Calu3 (cell line): ENCODE data around the gene PDGFRB. TPM values are rescaled to one million over a fixed set of nuclear protein-coding genes. Genes with fewer than 3 reads are reported as not detected.
A peak's percentile ranks its signal among the peaks of the same experiment; 100 is the strongest.

Source experiments
- BruUV-seq: library from RNA; stranded (reverse); fragments of 400-500 nt; replicated peaks from 2 replicates; lab custom pipeline; 2021; lab: Mats Ljungman, UMichigan
- CTCF ChIA-PET: fragments of 300-600 bp; sonication (Branson Sonifier 250); formaldehyde crosslinking; loops from one replicate; lab custom pipeline; 2022; ENCODE audit warnings: antibody characterized with exemption; lab: Charles Lee
- DNase-seq: peaks from one replicate; pipeline ENCODE4 v3.0.0; 2022
- H3K27ac Mint-ChIP-seq: one replicate; pipeline ENCODE4 v1.8.0; 2022; ENCODE audit warnings: mixed read lengths; ENCODE audit not compliant: unreplicated experiment
- H3K27me3 Mint-ChIP-seq: one replicate; pipeline ENCODE4 v1.8.0; 2022; ENCODE audit warnings: mixed read lengths; ENCODE audit not compliant: unreplicated experiment
- H3K36me3 Mint-ChIP-seq: one replicate; pipeline ENCODE4 v1.8.0; 2022; ENCODE audit warnings: mild to moderate bottlenecking, moderate library complexity, mixed read lengths; ENCODE audit not compliant: insufficient read depth, unreplicated experiment
- H3K4me1 Mint-ChIP-seq: one replicate; pipeline ENCODE4 v1.8.0; 2022; ENCODE audit warnings: mild to moderate bottlenecking, low read depth, mixed read lengths; ENCODE audit not compliant: unreplicated experiment
- H3K4me3 Mint-ChIP-seq: one replicate; pipeline ENCODE4 v1.8.0; 2022; ENCODE audit warnings: mild to moderate bottlenecking, low read depth, moderate library complexity, mixed read lengths; ENCODE audit not compliant: unreplicated experiment
- H3K9me3 Mint-ChIP-seq: one replicate; pipeline ENCODE4 v1.8.0; 2022; ENCODE audit warnings: low read depth, mixed read lengths; ENCODE audit not compliant: unreplicated experiment
- intact Hi-C: fragments of 100-400 bp; cut with micrococcal nuclease; formaldehyde crosslinking; loops from one replicate; pipeline ENCODE4 v1.10.0; 2022; ENCODE audit not compliant: unreplicated experiment
- total RNA-seq: library from RNA; stranded (reverse); gene quantifications from 2 replicates; pipeline ENCODE4 v1.2.3, GENCODE V29; 2022
- TF ChIP-seq, protein P1 (sequence below): fragments of 200-600 bp; IDR thresholded peaks from one replicate; pipeline ENCODE4 v1.8.0; 2022; ENCODE audit warnings: antibody characterized with exemption; ENCODE audit not compliant: unreplicated experiment

PDGFRB gene
- total RNA-seq, 1 experiment from 2014 or later, result not detected

DNA sequence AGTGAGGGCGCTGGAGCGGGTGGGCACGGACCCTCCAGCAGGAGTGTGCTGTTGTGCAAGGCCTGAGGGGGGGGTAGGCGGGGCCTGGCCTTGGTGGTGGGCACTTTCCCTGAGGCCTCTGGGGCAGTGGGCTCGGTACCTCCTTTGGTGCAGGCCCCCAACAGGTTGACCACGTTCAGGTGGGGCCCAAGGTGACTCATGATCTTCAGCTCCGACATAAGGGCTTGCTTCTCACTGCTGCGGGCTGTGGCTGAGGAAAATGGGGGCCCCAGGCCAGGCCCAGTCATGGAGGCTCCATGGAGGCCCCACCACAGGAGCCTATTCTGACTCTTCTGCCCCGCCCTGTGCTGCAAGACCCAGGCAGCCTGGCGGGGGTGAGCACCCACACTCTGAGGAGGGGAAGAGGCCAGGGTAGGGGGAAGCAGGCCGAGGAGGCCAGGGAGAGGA is 31.5 kb downstream of the PDGFRB start:
- TF ChIP-seq, protein P1, sequence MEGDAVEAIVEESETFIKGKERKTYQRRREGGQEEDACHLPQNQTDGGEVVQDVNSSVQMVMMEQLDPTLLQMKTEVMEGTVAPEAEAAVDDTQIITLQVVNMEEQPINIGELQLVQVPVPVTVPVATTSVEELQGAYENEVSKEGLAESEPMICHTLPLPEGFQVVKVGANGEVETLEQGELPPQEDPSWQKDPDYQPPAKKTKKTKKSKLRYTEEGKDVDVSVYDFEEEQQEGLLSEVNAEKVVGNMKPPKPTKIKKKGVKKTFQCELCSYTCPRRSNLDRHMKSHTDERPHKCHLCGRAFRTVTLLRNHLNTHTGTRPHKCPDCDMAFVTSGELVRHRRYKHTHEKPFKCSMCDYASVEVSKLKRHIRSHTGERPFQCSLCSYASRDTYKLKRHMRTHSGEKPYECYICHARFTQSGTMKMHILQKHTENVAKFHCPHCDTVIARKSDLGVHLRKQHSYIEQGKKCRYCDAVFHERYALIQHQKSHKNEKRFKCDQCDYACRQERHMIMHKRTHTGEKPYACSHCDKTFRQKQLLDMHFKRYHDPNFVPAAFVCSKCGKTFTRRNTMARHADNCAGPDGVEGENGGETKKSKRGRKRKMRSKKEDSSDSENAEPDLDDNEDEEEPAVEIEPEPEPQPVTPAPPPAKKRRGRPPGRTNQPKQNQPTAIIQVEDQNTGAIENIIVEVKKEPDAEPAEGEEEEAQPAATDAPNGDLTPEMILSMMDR, result no peak
- intact Hi-C loops, result no loop called here
- Mint-ChIP-seq H3K27me3 (peaks cover 27% of the 10 kb centered on the region), H3K36me3 (no peaks in the 10 kb centered on the region), H3K9me3 (no peaks in the 10 kb centered on the region), H3K4me3 (no peak overlapping the region), H3K27ac (no peak overlapping the region), H3K4me1 (peaks cover 9% of the 10 kb centered on the region)
- no peak for DNase-seq
- CTCF ChIA-PET, result interaction anchor here (0.6 kb wide), 1 partner anchor 392 kb away, joined by 3 read pairs; no protein-coding TSS in a partner anchor
- BruUV-seq, result no TSS peak

DNA sequence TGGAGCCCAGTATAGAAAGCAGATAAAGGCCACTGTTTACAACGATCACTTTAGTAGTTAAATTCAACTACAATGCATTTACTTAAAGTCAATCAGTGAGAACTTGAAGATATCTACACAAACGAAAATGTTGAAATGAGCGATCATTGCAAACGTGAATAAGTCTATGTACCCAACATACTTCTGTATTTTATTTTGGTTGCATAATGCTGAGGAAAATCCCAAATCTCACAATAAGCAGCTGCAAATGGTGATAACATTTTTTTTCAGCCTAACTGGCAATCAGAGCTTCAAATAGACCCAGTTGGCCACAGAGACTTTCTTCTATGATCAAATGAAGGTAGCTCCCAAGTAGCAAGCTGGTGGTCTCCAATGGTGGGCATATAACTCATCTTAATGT is 32.1 kb downstream of the PDGFRB start:
- H3K4me3 Mint-ChIP-seq, result no peak overlapping the region
- H3K4me1 Mint-ChIP-seq, result peaks cover 9% of the 10 kb centered on the region
- H3K9me3 Mint-ChIP-seq, result no peaks in the 10 kb centered on the region
- H3K27me3 Mint-ChIP-seq, result peaks cover 32% of the 10 kb centered on the region
- CTCF ChIA-PET, result interaction anchor here (0.6 kb wide), 1 partner anchor 392 kb away, joined by 3 read pairs; no protein-coding TSS in a partner anchor
- intact Hi-C loops, result no loop called here
- no peaks in the 10 kb centered on the region for H3K36me3 Mint-ChIP-seq
- DNase-seq, result no peak
- no peak overlapping the region for H3K27ac Mint-ChIP-seq
- TF ChIP-seq, protein P1, result no peak
- no TSS peak for BruUV-seq

DNA sequence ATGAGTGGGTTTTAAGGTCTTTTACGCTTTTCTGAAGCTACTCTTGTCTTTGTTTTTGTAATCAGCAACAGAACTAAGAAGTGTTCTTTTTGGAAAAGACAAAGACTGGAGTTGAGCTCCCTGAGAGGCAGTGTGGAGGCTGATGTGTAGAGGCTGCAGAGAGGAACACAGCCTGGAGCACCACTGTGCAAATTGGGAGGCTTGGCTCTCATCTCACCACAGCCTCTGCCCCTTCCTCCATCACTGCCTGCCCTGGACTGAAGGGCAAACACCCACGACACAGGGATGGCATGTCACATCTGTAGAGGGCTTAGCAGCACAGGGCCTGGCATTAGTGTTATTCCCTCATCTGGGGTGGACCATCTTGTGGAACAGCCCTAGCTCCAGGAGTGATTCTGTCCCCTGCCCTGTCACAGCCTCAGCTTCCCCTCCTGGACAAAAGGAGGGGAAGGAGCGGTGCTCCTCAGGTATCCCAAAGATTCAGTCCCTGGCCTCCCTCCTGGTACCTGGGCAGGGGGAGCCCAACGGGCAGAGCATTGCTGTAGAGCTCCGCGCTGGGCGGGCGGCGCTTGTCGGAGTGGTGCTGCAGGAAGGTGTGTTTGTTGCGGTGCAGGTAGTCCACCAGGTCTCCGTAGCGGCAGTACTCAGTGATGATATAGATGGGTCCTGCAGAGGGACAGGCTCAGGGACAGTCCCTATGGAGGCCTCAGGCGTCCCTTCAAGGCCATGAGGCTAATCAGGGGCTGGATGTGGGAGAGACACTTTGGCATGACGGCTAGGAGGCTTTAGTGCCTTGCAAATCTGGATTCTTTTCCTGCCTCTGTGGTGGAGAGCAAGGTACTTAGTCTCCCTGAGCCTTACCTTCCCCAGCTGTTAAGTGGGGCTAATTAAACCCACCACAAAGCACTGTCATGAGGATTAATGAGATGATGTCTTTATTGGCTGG is 32.8 kb downstream of the PDGFRB start:
- H3K27me3 Mint-ChIP-seq, result peaks cover 32% of the 10 kb centered on the region
- DNase-seq, result no peak
- TF ChIP-seq, protein P1, result no peak
- intact Hi-C loops, result no loop called here
- no peaks in the 10 kb centered on the region for H3K36me3 Mint-ChIP-seq
- no peak overlapping the region for H3K4me3 Mint-ChIP-seq
- BruUV-seq, result no TSS peak
- CTCF ChIA-PET, result no interaction called here
- H3K9me3 Mint-ChIP-seq, result no peaks in the 10 kb centered on the region
- no peak overlapping the region for H3K27ac Mint-ChIP-seq
- H3K4me1 Mint-ChIP-seq, result peaks cover 9% of the 10 kb centered on the region

DNA sequence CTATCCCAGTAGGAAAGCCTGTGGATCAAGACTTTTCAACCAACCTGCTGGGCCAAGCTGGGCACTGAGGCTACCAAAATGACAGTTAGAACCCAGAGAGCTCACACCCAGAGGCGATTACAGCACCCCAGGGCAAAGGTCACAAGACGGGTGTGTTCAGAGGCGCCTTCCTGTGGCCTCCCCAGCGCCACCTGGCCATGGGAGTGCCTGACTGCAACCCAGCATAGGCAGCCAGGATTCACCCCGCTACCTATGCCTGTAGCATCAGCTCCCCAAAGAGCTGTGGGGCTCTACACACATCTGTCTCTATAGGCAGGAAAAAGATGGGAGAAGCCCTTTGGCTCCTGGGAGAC is 33.5 kb downstream of the PDGFRB start:
- CTCF ChIA-PET, result interaction anchor here (2.0 kb wide), 1 partner anchor 13 kb away, joined by 4 read pairs; no protein-coding TSS in a partner anchor
- intact Hi-C loops, result no loop called here
- DNase-seq, result peak; percentile 62
- Mint-ChIP-seq H3K36me3 (no peaks in the 10 kb centered on the region), H3K4me1 (peaks cover 9% of the 10 kb centered on the region), H3K27ac (no peak overlapping the region), H3K9me3 (no peaks in the 10 kb centered on the region), H3K27me3 (peaks cover 32% of the 10 kb centered on the region), H3K4me3 (no peak overlapping the region)
- TF ChIP-seq, protein P1, result peak; percentile 57
- BruUV-seq, result no TSS peak
